RPMI7951 (cell line): ENCODE data around the gene WNT3. TPM values are rescaled to one million over a fixed set of nuclear protein-coding genes. Genes with fewer than 3 reads are reported as not detected.
"Not testable (repeated sequence)": the region's sequence is repeated elsewhere in the genome, so short reads cannot be mapped to it uniquely, and the experiment has no call there.

Experiments
- DNase-seq: peaks from one replicate; pipeline ENCODE4 v3.0.0-alpha.2; 2012; ENCODE audit warnings: low read depth
- total RNA-seq: library from RNA; depleted of rRNA; stranded (reverse); fragments of >200 nt; shearing (Covaris generic); gene quantifications from 2 replicates; pipeline ENCODE4 v1.2.3, GENCODE V29; 2014; rRNA removed

WNT3 gene
- 0.20 and 0.96 TPM in 2 replicates for total RNA-seq

DNA sequence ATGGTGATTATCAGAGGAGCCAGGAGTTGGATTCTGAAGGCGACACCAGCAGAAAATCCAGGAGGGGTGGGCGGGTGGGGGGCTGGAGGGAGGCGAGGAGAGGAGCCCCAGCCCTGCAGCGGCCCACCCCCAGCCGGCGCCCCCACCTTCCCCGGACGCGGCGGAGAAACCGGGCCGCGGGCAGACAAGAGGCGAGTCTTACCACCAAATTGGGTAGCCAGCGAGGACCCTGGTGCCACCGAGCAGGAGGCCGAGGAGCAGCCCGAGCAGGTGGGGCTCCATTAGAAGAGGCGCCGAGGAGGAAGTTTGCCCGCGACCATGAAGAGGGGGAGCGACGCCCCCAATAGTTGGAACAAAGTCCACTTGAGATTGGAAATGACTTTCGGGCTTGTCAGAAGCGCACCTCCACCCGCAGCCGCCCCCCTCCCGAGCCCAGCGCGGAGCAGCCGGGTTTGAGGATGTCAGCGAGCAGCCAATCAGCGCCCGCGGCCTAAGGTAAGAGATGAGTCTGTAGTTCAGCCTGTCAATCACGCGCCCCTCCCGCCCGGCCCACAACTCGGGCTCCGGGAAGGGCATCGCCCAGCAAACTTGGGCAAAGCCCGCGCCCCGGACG lies at the start of gene WNT3:
TSS of gene WNT3 (minus strand) at position 377 of the 613 bp plus-strand sequence. CDS start at position 282, 95 bp downstream.
- DNase-seq, result no peak

DNA sequence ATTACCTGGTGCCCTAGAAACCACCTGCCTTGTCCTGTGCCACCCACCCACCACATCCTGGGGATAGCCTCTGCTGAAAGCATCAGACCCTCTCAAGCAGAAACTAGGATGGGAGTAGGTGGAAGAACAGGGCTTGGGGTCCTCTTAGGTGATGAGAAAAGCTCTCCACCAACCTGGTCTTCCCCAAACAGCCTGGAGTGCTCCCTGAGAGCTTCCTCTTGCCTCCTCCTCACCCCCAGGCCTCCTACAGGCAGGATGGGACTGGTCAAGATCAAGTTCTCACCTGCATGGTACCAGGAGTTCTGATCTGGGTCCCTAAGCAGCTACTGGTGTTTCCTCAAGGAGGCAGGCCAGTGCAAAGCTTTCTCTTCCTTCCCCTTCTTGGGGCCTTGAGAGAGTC lies 48.3 kb upstream of the WNT3 start:
- no peak for DNase-seq

DNA sequence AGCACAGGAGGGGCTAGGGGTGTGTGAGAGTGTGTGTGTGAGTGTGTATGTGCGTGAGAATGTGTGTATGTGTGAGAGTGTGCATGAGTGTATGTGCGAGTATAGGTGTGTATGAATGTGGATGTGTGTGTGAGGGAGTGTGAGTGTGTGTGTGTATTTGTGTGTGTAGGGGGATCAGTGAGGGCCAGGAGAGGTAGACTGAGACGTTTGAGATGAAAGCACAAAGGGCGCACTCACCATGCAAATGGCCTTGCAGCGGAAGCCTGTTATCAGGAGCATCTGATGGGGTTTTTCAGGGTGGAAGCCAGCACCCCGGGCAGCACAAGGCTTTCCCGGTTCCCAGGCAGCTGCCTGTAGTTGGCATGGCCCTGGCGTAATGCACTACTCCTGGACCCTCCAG lies 47.8 kb upstream of the WNT3 start:
- no peak for DNase-seq

DNA sequence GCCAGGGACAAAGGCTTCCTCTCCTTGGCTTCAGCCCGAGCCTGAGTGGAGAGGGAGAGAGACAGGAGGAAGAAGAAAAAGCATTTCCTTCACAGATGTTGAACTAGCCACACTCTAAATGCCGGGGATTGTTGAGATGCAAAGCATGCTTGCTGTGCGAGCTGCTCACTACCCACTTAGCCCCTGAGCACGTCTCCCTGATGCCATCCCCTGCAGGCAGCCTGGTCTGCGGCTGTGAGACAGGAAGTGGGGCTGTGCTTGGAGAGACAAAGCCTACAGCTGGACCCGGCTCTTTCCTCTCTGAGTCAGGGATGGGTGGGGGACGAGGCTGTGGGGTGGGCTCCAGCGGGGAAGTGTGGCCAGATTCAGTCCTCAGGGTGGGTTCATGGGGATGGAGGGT lies 46.6 kb upstream of the WNT3 start:
- peak; percentile 43 for DNase-seq

GRCh38 chr17:46863383-46864121 lies 45.1 kb upstream of the WNT3 start:
- DNase-seq, result no peak

GRCh38 chr17:46862949-46863348 lies 44.5 kb upstream of the WNT3 start:
- no peak for DNase-seq

GRCh38 chr17:46859996-46860395 lies 41.5 kb upstream of the WNT3 start:
- no peak for DNase-seq

DNA sequence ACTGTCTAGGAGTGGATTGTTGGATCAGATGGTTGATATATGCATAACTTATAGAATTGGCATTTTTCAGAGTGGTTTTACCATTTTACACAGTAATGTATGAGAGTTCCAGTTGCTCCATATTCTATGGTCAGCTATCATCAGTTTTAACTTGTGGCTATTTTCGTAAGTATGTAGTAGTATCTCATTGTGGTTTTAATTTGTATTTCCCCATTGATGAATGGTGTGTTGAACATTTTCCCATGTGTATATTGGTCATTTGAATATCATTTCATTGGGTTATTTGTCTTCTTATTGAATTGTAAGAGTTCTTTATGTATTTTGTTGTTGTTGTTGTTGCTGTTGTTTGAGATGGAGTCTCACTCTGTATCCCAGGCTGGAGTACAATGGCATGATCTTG lies 39.1 kb upstream of the WNT3 start:
- DNase-seq, result no peak

GRCh38 chr17:46854948-46855347 lies 36.5 kb upstream of the WNT3 start:
- no peak for DNase-seq

- DNase-seq, result no peak
These were observed 36.0 kb upstream of the WNT3 start for GRCh38 chr17:46854515-46854914.

DNA sequence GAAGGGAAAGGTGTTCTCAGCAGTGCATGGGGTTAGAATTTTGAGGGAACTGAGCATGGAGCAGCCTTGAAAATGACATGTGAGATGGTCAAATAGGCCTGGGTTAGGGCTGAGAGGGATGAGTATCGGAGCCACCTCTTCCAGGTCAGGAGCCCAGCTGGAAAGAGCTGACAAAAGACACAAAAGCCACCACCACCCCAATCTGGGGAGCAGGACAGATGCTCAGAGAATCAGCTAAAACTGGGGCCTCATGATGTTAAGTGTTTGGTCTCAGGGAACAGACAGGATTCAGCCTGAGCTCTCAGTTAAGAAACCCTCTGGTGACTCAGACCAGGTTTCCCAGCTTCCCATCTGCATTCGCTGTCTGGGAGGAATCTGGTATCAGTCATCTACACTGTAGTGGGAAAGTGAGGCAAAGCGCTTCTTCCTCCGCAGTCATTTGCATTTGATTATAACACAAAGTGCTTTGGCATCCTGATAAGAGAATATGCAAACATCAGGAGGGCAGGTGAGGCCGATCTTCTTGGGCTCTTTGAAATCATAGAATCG lies 35.5 kb upstream of the WNT3 start:
- DNase-seq, result no peak

DNA sequence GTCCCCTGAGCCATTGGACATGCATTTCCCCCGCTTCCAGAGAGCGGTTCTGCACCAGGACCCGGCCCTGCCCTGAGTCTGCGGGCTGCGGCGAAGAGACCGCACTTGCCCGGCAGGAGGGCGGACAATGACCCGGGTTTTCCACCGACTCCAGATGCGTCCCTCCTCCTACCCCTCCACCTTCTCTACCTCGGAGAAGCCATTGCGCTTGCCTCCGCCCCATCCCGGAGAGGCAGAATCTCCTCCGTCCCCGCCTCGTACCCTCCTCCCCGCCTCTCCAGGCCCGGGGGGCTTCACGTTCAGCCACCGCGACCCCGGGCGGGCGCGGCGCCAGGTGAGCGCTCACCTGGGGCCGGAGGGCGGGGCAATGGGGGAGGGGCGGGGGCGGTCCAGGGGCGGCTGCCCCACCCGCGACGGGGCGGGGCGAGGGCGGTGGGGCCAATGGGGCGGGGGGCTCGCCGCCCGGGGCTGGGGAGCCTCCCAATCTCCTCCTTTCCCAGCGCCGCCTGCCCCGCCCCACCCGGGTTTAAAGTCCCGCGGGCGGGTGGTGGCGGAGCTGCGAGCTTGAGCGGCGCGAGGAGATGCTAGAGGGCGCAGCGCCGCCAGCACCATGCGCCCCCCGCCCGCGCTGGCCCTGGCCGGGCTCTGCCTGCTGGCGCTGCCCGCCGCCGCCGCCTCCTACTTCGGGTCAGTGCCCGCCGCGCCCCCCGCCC lies 32.7 kb upstream of the WNT3 start, which contains the start of gene WNT9B:
TSS of gene WNT9B (plus strand) at position 555 of the 713 bp plus-strand sequence. CDS start at position 611, 56 bp downstream.
- DNase-seq, result no peak

GRCh38 chr17:46850688-46851028 lies 32.2 kb upstream of the WNT3 start:
- DNase-seq, result no peak

DNA sequence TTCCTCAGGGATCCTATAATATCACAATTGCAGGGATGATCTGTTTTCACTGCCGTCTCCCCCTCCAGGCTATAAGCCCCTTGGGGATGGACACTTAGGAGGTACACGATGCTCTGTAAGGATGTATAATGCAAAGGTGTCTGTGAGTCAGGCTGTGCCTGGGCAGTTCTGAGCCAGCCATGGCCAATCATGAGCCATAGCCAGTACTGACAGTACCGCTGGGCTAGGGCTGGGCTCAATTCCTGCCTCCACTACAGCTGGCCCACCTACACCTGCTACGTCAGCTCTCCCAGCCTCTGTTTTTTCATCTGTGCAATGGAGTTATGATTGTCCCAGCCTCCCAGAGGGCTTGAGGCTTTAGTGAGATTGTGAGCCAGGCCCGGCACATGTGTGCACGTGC lies 30.0 kb upstream of the WNT3 start:
- DNase-seq, result no peak

- DNase-seq, result no peak
These were observed 29.0 kb upstream of the WNT3 start for GRCh38 chr17:46847204-46848191.

DNA sequence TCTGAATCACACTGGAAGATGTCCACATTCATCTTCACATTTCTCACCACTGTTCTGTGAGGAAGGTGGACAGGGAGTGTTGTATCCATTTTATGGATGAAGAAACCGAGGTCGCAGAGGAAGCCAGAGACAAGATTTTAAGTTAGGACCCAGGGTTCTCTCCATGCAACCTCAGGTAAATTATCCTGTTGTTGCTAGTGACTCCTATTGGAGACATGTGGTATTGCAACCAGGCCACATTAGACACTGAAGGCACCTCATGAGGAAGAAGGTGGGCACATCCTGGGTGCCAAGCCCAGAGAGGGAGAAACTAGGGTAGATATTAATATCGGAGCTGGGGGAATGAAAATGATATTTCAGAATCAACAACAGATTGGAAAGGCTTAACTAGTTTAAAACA lies 24.3 kb upstream of the WNT3 start:
- DNase-seq, result no peak

DNA sequence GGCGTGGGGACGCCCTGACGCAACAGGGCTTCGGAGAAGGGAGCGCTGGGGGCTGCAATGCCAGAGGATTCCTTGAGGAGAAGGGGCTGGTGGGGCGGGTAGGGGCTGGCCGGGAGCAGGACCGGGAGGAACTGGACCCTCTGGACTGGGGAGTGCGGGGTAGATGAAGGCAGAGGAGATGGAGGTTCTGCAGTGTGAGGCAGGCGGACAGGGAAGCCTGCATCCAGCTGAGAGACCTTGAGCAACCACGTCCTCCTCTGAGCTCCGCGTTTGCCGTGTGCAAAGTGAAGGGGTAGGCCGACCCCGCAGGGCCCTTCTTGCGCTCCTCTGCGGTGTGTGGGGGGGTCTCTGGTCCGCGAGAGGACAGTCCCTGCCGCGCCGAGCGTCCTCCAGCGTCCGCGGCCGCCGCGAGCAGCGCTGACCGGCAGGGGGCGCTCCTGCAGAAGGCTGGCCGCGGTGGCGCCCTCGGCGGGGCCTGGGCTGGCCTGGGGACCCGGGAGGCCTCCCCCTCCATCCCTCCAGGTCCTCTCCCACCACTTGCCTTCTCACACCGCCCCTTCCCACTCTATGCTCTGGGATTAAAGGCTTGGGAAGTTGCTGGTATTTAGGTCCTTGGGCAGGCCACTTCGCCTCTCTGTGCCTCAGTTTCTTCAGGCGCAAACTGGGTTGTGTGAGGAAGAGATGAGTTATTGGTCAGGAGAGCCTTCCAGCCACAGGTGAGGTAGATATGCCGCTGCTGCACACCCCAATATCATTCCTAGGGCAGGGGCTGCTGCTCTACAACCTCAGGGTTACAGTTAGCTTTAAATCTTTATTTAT lies 23.3 kb upstream of the WNT3 start:
- DNase-seq, result no peak

- DNase-seq, result not testable (repeated sequence)
These were observed 22.1 kb upstream of the WNT3 start for GRCh38 chr17:46840596-46840995.

DNA sequence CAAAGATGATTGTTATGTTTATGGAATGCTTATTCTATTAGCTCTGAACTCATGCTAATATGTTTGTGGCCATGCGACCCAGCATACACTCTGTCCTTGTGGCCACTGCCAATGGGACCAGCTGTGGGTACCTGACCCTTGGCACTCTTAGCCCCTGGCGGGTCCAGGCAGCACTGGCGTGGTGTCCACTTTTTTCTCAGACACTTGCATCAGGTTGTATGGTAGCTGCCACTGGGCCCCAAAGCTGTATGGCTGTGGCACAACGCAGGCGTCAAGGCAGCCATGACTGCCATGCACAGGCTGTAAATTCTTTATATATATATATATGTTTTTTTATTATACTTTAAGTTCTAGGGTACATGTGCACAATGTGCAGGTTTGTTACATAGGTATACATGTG lies 20.7 kb upstream of the WNT3 start:
- DNase-seq, result no peak

DNA sequence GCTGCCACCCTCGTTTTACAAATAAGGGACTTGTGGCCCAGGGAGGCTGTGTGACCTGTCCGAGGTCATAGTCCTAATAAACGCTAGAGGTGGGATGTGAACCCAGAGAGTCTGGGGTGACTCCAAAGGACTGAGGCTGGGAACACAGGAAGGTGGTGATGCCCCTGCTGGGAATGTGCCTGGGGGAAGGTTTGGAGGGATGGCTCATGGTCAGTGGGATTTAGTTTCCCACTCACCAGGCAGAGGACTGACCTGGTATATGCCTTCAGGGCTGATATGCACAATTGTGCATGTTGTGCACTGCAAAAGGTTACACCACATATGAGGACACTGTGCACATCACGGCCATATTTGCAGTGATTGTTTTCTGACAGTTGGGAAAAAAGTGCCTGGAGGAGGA lies 19.0 kb upstream of the WNT3 start:
- DNase-seq, result peak; percentile 13
